Measurements from ENCODE around the gene MSANTD7.
A peak's percentile ranks its signal among the peaks of the same experiment; 100 is the strongest.

Gene MSANTD7

GRCh38 chr10:14822879-14823755, 15.0 kb upstream of the MSANTD7 start:
- Histone ChIP-seq H3K4me2 (ENCODE audit: low read length) (peak overlapping the region; percentile 38), H3K4me3 (ENCODE audit: low read length) (peak overlapping the region; percentile 7; the same call in 1 of the 2 replicates), H3K9me3 (ENCODE audit: control insufficient read depth, insufficient read depth, low read length) (no peaks in the 10 kb centered on the region), H3K27ac (ENCODE audit: low read depth, low read length) (peak overlapping the region; percentile 36), H3K27me3 (ENCODE audit: control insufficient read depth, low read length) (no peaks in the 10 kb centered on the region), H3K9me2 (replicated peaks; ENCODE audit: control insufficient read depth, low read length) (no peaks in the 10 kb centered on the region), H3K4me1 (ENCODE audit: control insufficient read depth, low read length) (peaks cover 38% of the 10 kb centered on the region), H3K79me2 (ENCODE audit: control insufficient read depth, low read length) (0 out of 2 replicates have a peak, but pooled peaks cover 3% of the 10 kb centered on the region), H3F3A (ENCODE audit: control insufficient read depth, insufficient read depth) (no peaks in the 10 kb centered on the region), H3K36me3 (ENCODE audit: control insufficient read depth, low read length) (no peaks in the 10 kb centered on the region), H4K20me1 (ENCODE audit: control insufficient read depth, insufficient read depth, low read depth, low read length) (no peaks in the 10 kb centered on the region)
- TF ChIP-seq CTCF (IDR thresholded peaks at IDR 0.05; ENCODE audit: low read depth, low read length, poor library complexity, severe bottlenecking) (peak; percentile 76), EZH2phosphoT487 (IDR thresholded peaks at IDR 0.05; ENCODE audit: borderline replicate concordance, low read length) (no peak)

GRCh38 chr10:14823966-14824365, 14.1 kb upstream of the MSANTD7 start:
- TF ChIP-seq CTCF (IDR thresholded peaks at IDR 0.05; ENCODE audit: low read depth, low read length, poor library complexity, severe bottlenecking) = no peak
- TF ChIP-seq EZH2phosphoT487 (IDR thresholded peaks at IDR 0.05; ENCODE audit: borderline replicate concordance, low read length) = no peak
- H3F3A ChIP-seq (ENCODE audit: control insufficient read depth, insufficient read depth) = no peaks in the 10 kb centered on the region
- no peaks in the 10 kb centered on the region for H3K9me2 ChIP-seq (replicated peaks; ENCODE audit: control insufficient read depth, low read length)
- no peak overlapping the region for H3K27ac ChIP-seq (ENCODE audit: low read depth, low read length)
- 0 out of 2 replicates have a peak, but pooled peaks cover 3% of the 10 kb centered on the region for H3K79me2 ChIP-seq (ENCODE audit: control insufficient read depth, low read length)
- no peaks in the 10 kb centered on the region for H3K36me3 ChIP-seq (ENCODE audit: control insufficient read depth, low read length)
- no peaks in the 10 kb centered on the region for H4K20me1 ChIP-seq (ENCODE audit: control insufficient read depth, insufficient read depth, low read depth, low read length)
- no peak overlapping the region for H3K4me2 ChIP-seq (ENCODE audit: low read length)
- no peak overlapping the region for H3K4me3 ChIP-seq (ENCODE audit: low read length)
- no peaks in the 10 kb centered on the region for H3K9me3 ChIP-seq (ENCODE audit: control insufficient read depth, insufficient read depth, low read length)
- no peaks in the 10 kb centered on the region for H3K27me3 ChIP-seq (ENCODE audit: control insufficient read depth, low read length)
- peaks cover 38% of the 10 kb centered on the region for H3K4me1 ChIP-seq (ENCODE audit: control insufficient read depth, low read length)

- H3K27me3 ChIP-seq (ENCODE audit: control insufficient read depth, low read length) = no peaks in the 10 kb centered on the region
- no peaks in the 10 kb centered on the region for H3K9me3 ChIP-seq (ENCODE audit: control insufficient read depth, insufficient read depth, low read length)
- H3F3A ChIP-seq (ENCODE audit: control insufficient read depth, insufficient read depth) = no peaks in the 10 kb centered on the region
- no peak for TF ChIP-seq CTCF (IDR thresholded peaks at IDR 0.05; ENCODE audit: low read depth, low read length, poor library complexity, severe bottlenecking)
- no peak for TF ChIP-seq EZH2phosphoT487 (IDR thresholded peaks at IDR 0.05; ENCODE audit: borderline replicate concordance, low read length)
- H3K9me2 ChIP-seq (replicated peaks; ENCODE audit: control insufficient read depth, low read length) = no peaks in the 10 kb centered on the region
- no peaks in the 10 kb centered on the region for H4K20me1 ChIP-seq (ENCODE audit: control insufficient read depth, insufficient read depth, low read depth, low read length)
- no peaks in the 10 kb centered on the region for H3K36me3 ChIP-seq (ENCODE audit: control insufficient read depth, low read length)
- H3K4me1 ChIP-seq (ENCODE audit: control insufficient read depth, low read length) = peaks cover 29% of the 10 kb centered on the region
- peak overlapping the region; percentile 2; the same call in 1 of the 2 replicates for H3K4me2 ChIP-seq (ENCODE audit: low read length)
- H3K4me3 ChIP-seq (ENCODE audit: low read length) = no peak overlapping the region
- 0 out of 2 replicates have a peak, but pooled peaks cover 3% of the 10 kb centered on the region for H3K79me2 ChIP-seq (ENCODE audit: control insufficient read depth, low read length)
- no peak overlapping the region for H3K27ac ChIP-seq (ENCODE audit: low read depth, low read length)
These were observed 11.9 kb upstream of the MSANTD7 start for GRCh38 chr10:14826076-14826829.
